SIG-M5 (cell line): ENCODE data around the gene FOXO3.

Experiments
- DNase-seq: peaks from one replicate; lab custom pipeline; 2025; lab: John Stamatoyannopoulos, UW

Gene FOXO3

GRCh38 chr6:108686896-108687295 lies 126.2 kb downstream of the FOXO3 start:
- no peak for DNase-seq

- no peak for DNase-seq
These were observed 127.2 kb downstream of the FOXO3 start for GRCh38 chr6:108687921-108688320.

- DNase-seq = peak; percentile 1
These were observed 128.8 kb downstream of the FOXO3 start for GRCh38 chr6:108689272-108690161.

GRCh38 chr6:108690326-108691049 lies 129.8 kb downstream of the FOXO3 start:
- no peak for DNase-seq

GRCh38 chr6:108693430-108694154 lies 132.9 kb downstream of the FOXO3 start:
- no peak for DNase-seq

GRCh38 chr6:108694816-108695215 lies 134.1 kb downstream of the FOXO3 start:
- DNase-seq = no peak

- DNase-seq = no peak
These were observed 136.9 kb downstream of the FOXO3 start for GRCh38 chr6:108697561-108698161.

- DNase-seq = no peak
These were observed 138.0 kb downstream of the FOXO3 start for GRCh38 chr6:108698593-108699289.

- no peak for DNase-seq
These were observed 138.7 kb downstream of the FOXO3 start for GRCh38 chr6:108699290-108700041.

- no peak for DNase-seq
These were observed 141.6 kb downstream of the FOXO3 start for GRCh38 chr6:108702106-108702851.

GRCh38 chr6:108706649-108707048 lies 145.9 kb downstream of the FOXO3 start:
- no peak for DNase-seq

- no peak for DNase-seq
These were observed 146.7 kb downstream of the FOXO3 start for GRCh38 chr6:108707328-108707976.

GRCh38 chr6:108710030-108710429 lies 149.3 kb downstream of the FOXO3 start:
- DNase-seq = no peak

- DNase-seq = no peak
These were observed 149.8 kb downstream of the FOXO3 start for GRCh38 chr6:108710551-108710950.

GRCh38 chr6:108711071-108711470 lies 150.4 kb downstream of the FOXO3 start:
- DNase-seq = no peak

GRCh38 chr6:108711826-108712225 lies 151.1 kb downstream of the FOXO3 start:
- no peak for DNase-seq

- DNase-seq = no peak
These were observed 152.2 kb downstream of the FOXO3 start for GRCh38 chr6:108712946-108713345.

GRCh38 chr6:108714101-108714765 lies 153.5 kb downstream of the FOXO3 start:
- DNase-seq = no peak
